ENCODE data around the gene RNF26. TPM values are rescaled to one million over a fixed set of nuclear protein-coding genes. Genes with fewer than 3 reads are reported as not detected.

RNF26 gene
- total and polyA plus RNA-seq, 12 donors: 5.2 to 28.0 (median 12.7) TPM

DNA sequence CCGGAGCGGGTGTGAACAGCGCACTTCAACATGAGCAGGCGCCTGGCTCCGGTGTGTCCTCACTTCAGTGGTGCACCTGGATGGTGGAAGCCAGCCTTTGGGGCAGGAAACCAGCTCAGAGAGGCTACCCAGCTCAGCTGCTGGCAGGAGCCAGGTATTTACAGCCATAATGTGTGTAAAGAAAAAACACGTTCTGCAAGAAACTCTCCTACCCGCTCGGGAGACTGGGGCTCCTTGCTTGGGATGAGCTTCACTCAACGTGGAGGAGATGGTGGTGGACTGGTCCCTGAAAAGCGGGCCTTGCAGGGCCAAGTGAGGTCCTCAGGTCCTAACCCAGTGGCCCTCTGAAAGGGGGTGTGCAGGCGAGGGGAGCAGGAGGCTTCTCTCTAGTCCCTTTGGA is 24.9 kb upstream of the RNF26 start:
- no peaks in the 10 kb centered on the region for H3K27me3 ChIP-seq
- intact Hi-C loops (cut with DNase I): no loop called here
- TF ChIP-seq, protein P1, sequence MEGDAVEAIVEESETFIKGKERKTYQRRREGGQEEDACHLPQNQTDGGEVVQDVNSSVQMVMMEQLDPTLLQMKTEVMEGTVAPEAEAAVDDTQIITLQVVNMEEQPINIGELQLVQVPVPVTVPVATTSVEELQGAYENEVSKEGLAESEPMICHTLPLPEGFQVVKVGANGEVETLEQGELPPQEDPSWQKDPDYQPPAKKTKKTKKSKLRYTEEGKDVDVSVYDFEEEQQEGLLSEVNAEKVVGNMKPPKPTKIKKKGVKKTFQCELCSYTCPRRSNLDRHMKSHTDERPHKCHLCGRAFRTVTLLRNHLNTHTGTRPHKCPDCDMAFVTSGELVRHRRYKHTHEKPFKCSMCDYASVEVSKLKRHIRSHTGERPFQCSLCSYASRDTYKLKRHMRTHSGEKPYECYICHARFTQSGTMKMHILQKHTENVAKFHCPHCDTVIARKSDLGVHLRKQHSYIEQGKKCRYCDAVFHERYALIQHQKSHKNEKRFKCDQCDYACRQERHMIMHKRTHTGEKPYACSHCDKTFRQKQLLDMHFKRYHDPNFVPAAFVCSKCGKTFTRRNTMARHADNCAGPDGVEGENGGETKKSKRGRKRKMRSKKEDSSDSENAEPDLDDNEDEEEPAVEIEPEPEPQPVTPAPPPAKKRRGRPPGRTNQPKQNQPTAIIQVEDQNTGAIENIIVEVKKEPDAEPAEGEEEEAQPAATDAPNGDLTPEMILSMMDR (IDR thresholded peaks at IDR 0.05): no peak
- no peak for TF ChIP-seq POLR2A (IDR thresholded peaks at IDR 0.05)
- H3K4me3 ChIP-seq: no peak overlapping the region
- peaks cover 10 to 11% of the 10 kb centered on the region in 2 donors for H3K4me1 ChIP-seq (replicated peaks in 1 of 2)
- WGBS, 4 donors: 93 to 95% (median 94%) methylated on average over 7 to 11 of the region's 11 CpGs
- H3K36me3 ChIP-seq (replicated peaks in 1 of 2): peaks cover 0 to 3% of the 10 kb centered on the region in 2 donors
- no peak overlapping the region for H3K27ac ChIP-seq
- no peak for DNase-seq
- H3K9me3 ChIP-seq (replicated peaks in 1 of 3): no peaks in the 10 kb centered on the region

DNA sequence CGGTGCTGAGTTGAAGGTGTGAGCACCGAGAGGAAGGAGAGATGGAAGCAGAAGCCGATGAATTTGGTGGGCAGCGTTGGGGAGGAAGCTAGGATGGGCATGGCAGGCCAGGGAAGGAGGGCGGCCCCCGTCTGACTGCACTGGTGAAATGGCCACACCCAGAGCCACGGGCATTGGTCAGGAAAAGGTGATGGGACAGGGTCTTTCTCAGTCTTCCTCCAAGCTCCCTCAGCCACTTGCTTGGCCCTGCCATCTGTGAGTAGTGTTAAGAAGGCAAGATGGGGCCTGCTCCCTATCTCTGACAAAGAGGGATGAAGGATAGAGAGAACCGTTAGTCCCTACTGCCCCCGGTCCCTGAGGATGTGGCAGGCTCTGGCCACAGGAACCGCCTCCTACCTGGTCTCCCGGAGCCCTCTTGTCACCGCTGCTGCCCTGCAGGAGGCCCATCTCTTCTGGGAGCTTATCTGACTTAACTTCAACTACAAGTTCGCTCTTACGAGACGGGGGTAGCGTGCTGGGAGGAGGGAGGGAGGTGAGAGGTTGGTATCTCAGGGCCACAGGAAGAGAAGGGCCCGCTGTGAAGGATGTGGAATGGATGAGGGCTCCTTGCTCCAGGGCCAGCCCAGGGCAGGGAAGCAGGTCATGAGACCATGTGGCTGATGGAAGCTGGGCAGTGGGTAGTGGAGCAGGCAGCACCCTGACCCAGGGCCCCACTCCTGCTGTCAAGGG is 24.2 kb upstream of the RNF26 start:
- H3K9me3 ChIP-seq (replicated peaks in 1 of 3): no peaks in the 10 kb centered on the region
- TF ChIP-seq POLR2A (IDR thresholded peaks at IDR 0.05): no peak
- TF ChIP-seq, protein P1 (IDR thresholded peaks at IDR 0.05): no peak
- WGBS, 4 donors: 87 to 92% (median 89%) methylated on average over 17 of the region's 17 CpGs
- intact Hi-C loops (cut with DNase I): no loop called here
- H3K4me3 ChIP-seq: no peak overlapping the region
- no peak for DNase-seq
- H3K27ac ChIP-seq: no peak overlapping the region
- peaks cover 10 to 11% of the 10 kb centered on the region in 2 donors for H3K4me1 ChIP-seq (replicated peaks in 1 of 2)
- no peaks in the 10 kb centered on the region for H3K27me3 ChIP-seq
- H3K36me3 ChIP-seq (replicated peaks in 1 of 2): peaks cover 0 to 3% of the 10 kb centered on the region in 2 donors

DNA sequence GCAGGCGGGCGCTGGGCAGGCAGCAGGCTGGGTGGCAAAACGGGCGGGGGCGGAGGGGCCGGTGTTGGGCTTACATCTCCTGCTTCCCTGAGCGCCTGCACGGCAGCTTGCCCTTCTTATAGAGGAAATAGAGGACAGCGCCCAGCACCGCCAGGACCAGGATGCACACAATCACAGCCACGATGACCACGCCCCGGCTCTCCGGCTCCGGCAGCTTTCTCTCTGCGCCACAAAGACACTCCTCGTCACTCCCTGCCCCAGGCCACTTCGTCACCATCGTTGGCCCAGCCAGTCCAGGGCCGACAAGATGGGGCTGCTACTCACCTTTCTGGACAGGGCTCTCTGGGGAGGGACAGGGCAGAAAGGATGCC is 23.7 kb upstream of the RNF26 start:
- TF ChIP-seq, protein P1 (IDR thresholded peaks at IDR 0.05): no peak
- TF ChIP-seq POLR2A (IDR thresholded peaks at IDR 0.05): no peak
- intact Hi-C loops (cut with DNase I): no loop called here
- Histone ChIP-seq H3K27me3 (no peaks in the 10 kb centered on the region), H3K36me3 (replicated peaks in 1 of 2) (peaks cover 0 to 3% of the 10 kb centered on the region in 2 donors), H3K4me1 (replicated peaks in 1 of 2) (peaks cover 10 to 16% of the 10 kb centered on the region in 2 donors), H3K27ac (no peak overlapping the region), H3K4me3 (no peak overlapping the region), H3K9me3 (replicated peaks in 1 of 3) (no peaks in the 10 kb centered on the region)
- no peak for DNase-seq
- WGBS, 4 donors: 86 to 90% (median 90%) methylated on average over 6 to 20 of the region's 20 CpGs

DNA sequence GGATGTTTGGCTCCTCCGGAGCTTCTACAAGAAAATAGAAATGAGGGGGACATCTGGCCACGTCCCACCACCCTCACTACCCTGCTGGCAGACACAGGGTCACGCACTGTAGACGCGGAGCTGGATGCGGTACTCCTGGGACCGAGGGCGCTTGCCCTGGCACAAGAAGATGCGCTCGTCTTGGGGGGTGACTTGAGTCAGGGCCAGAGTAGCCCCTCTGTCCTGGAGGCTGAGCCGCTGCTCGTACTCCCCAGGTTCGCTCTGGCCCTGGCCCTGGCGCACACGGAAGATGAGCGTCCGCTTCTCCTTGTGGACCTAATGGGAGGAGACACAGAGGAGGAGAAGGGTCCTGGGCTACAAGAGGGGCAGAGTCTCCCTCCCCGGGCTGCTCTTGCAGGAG is 19.6 kb upstream of the RNF26 start:
- DNase-seq: no peak
- Histone ChIP-seq H3K27ac (peak overlapping the region in 1 of 5 donors; percentile 72), H3K9me3 (replicated peaks in 1 of 3) (no peaks in the 10 kb centered on the region), H3K27me3 (peaks cover 4% of the 10 kb centered on the region), H3K36me3 (replicated peaks in 1 of 2) (no peaks in the 10 kb centered on the region), H3K4me1 (replicated peaks in 1 of 2) (peaks cover 11 to 30% of the 10 kb centered on the region in 2 donors), H3K4me3 (no peak overlapping the region)
- WGBS, 4 donors: 71 to 89% (median 86%) methylated on average over 11 to 18 of the region's 18 CpGs
- TF ChIP-seq, protein P1 (IDR thresholded peaks at IDR 0.05): no peak
- no peak for TF ChIP-seq POLR2A (IDR thresholded peaks at IDR 0.05)
- intact Hi-C loops (cut with DNase I): no loop called here
